ENCODE results near the gene TGFB3.

GRCh38 chr14:75985618-75986438 is 4.0 kb upstream of the TGFB3 start, which contains the start of gene IFT43:
- TF ChIP-seq CTCF (conservative IDR thresholded peaks at IDR 0.05; ENCODE audit: low read length) (no peak), EZH2phosphoT487 (IDR thresholded peaks at IDR 0.05; ENCODE audit: borderline replicate concordance, low read depth, low read length) (no peak)
